ENCODE measurements around the gene RIPK1. TPM values are rescaled to one million over a fixed set of nuclear protein-coding genes. Genes with fewer than 3 reads are reported as not detected.

RIPK1 gene
- total and polyA plus RNA-seq, 9 of the 15 experiments (the other 6 are each of a cell fraction or from before 2014, with no cell fraction given) = 3.8 to 24.9 (median 17.7) TPM

GRCh38 chr6:3143158-3143557 lies 74.9 kb downstream of the RIPK1 start:
- ChIA-PET CTCF (ENCODE audit: low intra/inter-chr PET ratio) (no interaction called here), POLR2A (interaction anchor here (0.8 to 2.9 kb wide), 6 partner anchors 9 to 69 kb away, joined by 3 to 10 read pairs (median 6); partner anchors contain the start of gene TUBB2A)
- H3K27ac ChIP-seq (ENCODE audit: extremely low read depth, low read depth, low read length) = no peak overlapping the region
- TF ChIP-seq DDX20 (tag; IDR thresholded peaks at IDR 0.05; ENCODE audit: low read depth) (no peak), MTA2 (IDR thresholded peaks at IDR 0.05; ENCODE audit: low read depth) (no peak), ZNF253 (CRISPR knock-in tag; conservative IDR thresholded peaks at IDR 0.05) (no peak), NRF1 (conservative IDR thresholded peaks at IDR 0.05 in 1 of 2, IDR thresholded peaks at IDR 0.05 in 1 of 2) (no peak), CREM (IDR thresholded peaks at IDR 0.05; ENCODE audit: low read depth) (no peak), RAD21 (CRISPR knock-in tag; conservative IDR thresholded peaks at IDR 0.05 in 1 of 2, IDR thresholded peaks at IDR 0.05 in 1 of 2) (no peak), ATF1 (CRISPR knock-in tag; IDR thresholded peaks at IDR 0.05) (no peak), ATF1 (tag; IDR thresholded peaks at IDR 0.05) (no peak), U2AF1 (optimal IDR thresholded peaks at IDR 0.05; ENCODE audit: low read depth, low read length) (no peak)
- no peaks in the 10 kb centered on the region for H3K79me2 ChIP-seq (ENCODE audit: control insufficient read depth, insufficient read depth, low read length)
- in situ Hi-C loops (cut with MboI) (no loop called here), intact Hi-C loops (cut with micrococcal nuclease) (no loop called here)
- no peaks in the 10 kb centered on the region for H3K36me3 ChIP-seq (ENCODE audit: control insufficient read depth, insufficient read depth, low read length)
- no peak overlapping the region for H3K9ac ChIP-seq (ENCODE audit: insufficient read depth in 1 of 2, low read depth in 2 of 2, low read length in 2 of 2)
- H3K9me3 ChIP-seq (replicated peaks; ENCODE audit: control insufficient read depth, insufficient read depth, low read depth, low read length) = no peaks in the 10 kb centered on the region
- DNase-seq (ENCODE audit: extremely low read depth in 1 of 4, low spot score in 3 of 4) (no peak), FAIRE-seq (no peak), ATAC-seq (no peak)
- no peak overlapping the region for H3K4me2 ChIP-seq (ENCODE audit: insufficient read depth, low read length)
- no peak overlapping the region for H2AFZ ChIP-seq (ENCODE audit: low read depth, low read length)
- H3K4me1 ChIP-seq (replicated peaks in 1 of 2; ENCODE audit: control insufficient read depth in 2 of 2, insufficient read depth in 2 of 2, low read length in 2 of 2) = peaks cover 0 to 17% of the 10 kb centered on the region in 2 experiments; a peak in 2 of 5 replicates
- no TSS peak for BruUV-seq (replicated peaks)
- no peak overlapping the region for H3K4me3 ChIP-seq
- H4K20me1 ChIP-seq (replicated peaks; ENCODE audit: control insufficient read depth, insufficient read depth, low read length) = no peaks in the 10 kb centered on the region
- H3K9me1 ChIP-seq (ENCODE audit: control insufficient read depth, insufficient read depth, low read length) = no peaks in the 10 kb centered on the region
- 70% methylated on average over 6 of the region's 6 CpGs for WGBS (ENCODE audit: insufficient coverage, low coverage, missing lambda C conversion rate)
- H3K27me3 ChIP-seq (ENCODE audit: control insufficient read depth in 2 of 2, insufficient read depth in 2 of 2, low read length in 2 of 2) = no peaks in the 10 kb centered on the region
